Measurements from ENCODE around the gene COTL1.
"Not testable (repeated sequence)": the region's sequence is repeated elsewhere in the genome, so short reads cannot be mapped to it uniquely, and the experiment has no call there.

Gene COTL1

DNA sequence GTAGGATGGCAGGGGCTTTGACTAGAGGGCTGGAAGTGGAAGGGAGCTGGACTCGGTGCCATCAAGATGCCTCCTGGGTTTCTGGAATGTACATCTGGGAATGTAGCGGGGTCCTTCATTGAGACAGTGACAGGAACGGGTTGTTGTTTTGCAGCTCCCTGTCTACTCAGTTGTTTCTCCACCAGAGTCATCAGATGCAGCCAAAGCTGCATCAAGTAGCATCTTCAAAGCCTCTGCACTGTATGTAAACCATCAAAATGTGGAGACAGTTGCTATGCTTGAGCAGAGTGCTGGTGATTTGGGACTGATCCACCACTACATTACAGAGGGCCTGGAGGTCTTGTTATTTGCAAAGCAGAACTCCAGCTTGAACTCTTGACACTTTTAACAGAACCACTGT lies 88.3 kb downstream of the COTL1 start:
- no peaks in the 10 kb centered on the region for H4K20me1 ChIP-seq (ENCODE audit: insufficient read depth)
- H3K4me2 ChIP-seq = no peak overlapping the region
- H3K9ac ChIP-seq = no peak overlapping the region
- no peaks in the 10 kb centered on the region for H3K36me3 ChIP-seq (ENCODE audit: insufficient read depth)
- H3K4me1 ChIP-seq (ENCODE audit: low read depth, poor library complexity, severe bottlenecking) = no peaks in the 10 kb centered on the region
- no peak overlapping the region for H3K4me3 ChIP-seq (IDR thresholded peaks at IDR 0.05; ENCODE audit: insufficient read depth, low read depth, low read length)
- TF ChIP-seq, protein P1, sequence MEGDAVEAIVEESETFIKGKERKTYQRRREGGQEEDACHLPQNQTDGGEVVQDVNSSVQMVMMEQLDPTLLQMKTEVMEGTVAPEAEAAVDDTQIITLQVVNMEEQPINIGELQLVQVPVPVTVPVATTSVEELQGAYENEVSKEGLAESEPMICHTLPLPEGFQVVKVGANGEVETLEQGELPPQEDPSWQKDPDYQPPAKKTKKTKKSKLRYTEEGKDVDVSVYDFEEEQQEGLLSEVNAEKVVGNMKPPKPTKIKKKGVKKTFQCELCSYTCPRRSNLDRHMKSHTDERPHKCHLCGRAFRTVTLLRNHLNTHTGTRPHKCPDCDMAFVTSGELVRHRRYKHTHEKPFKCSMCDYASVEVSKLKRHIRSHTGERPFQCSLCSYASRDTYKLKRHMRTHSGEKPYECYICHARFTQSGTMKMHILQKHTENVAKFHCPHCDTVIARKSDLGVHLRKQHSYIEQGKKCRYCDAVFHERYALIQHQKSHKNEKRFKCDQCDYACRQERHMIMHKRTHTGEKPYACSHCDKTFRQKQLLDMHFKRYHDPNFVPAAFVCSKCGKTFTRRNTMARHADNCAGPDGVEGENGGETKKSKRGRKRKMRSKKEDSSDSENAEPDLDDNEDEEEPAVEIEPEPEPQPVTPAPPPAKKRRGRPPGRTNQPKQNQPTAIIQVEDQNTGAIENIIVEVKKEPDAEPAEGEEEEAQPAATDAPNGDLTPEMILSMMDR (conservative IDR thresholded peaks at IDR 0.05; ENCODE audit: low read depth, low read length) = no peak
- H3K27ac ChIP-seq = no peak overlapping the region
- peaks cover 28% of the 10 kb centered on the region for H3K27me3 ChIP-seq (ENCODE audit: insufficient read depth, low read depth)
- no peak overlapping the region for H2AFZ ChIP-seq (ENCODE audit: low read depth)
- no peaks in the 10 kb centered on the region for H3K79me2 ChIP-seq (ENCODE audit: insufficient read depth, low read depth)

DNA sequence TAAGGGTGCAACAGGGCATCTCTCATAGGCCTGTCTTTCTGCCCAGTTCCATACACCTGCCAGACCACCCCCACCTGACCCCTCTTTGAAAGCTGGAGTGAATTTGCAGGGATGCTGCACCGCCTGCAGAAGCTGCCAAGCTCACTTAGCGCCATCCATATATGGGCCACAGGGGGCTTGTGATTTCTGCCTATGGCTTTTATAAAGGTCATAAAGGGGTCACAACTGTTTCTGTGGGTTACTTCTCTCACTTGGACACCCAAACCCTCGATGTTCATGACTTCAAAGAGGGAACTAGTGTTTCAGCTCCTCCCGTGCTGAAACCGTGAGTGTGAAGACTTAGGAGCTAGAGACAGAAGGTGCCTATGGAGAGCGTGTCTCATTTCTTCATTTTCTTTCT lies 89.6 kb downstream of the COTL1 start:
- no peak overlapping the region for H2AFZ ChIP-seq (ENCODE audit: low read depth)
- TF ChIP-seq, protein P1 (conservative IDR thresholded peaks at IDR 0.05; ENCODE audit: low read depth, low read length) = no peak
- H3K36me3 ChIP-seq (ENCODE audit: insufficient read depth) = no peaks in the 10 kb centered on the region
- no peak overlapping the region for H3K9ac ChIP-seq
- H3K4me2 ChIP-seq = no peak overlapping the region
- H3K4me1 ChIP-seq (ENCODE audit: low read depth, poor library complexity, severe bottlenecking) = no peaks in the 10 kb centered on the region
- no peak overlapping the region for H3K4me3 ChIP-seq (IDR thresholded peaks at IDR 0.05; ENCODE audit: insufficient read depth, low read depth, low read length)
- peaks cover 29% of the 10 kb centered on the region for H3K27me3 ChIP-seq (ENCODE audit: insufficient read depth, low read depth)
- no peaks in the 10 kb centered on the region for H3K79me2 ChIP-seq (ENCODE audit: insufficient read depth, low read depth)
- no peaks in the 10 kb centered on the region for H4K20me1 ChIP-seq (ENCODE audit: insufficient read depth)
- no peak overlapping the region for H3K27ac ChIP-seq

GRCh38 chr16:84527532-84528269 lies 90.2 kb downstream of the COTL1 start:
- Histone ChIP-seq H3K9ac (no peak overlapping the region), H3K27me3 (ENCODE audit: insufficient read depth, low read depth) (peaks cover 31% of the 10 kb centered on the region), H3K79me2 (ENCODE audit: insufficient read depth, low read depth) (no peaks in the 10 kb centered on the region), H2AFZ (ENCODE audit: low read depth) (no peak overlapping the region), H4K20me1 (ENCODE audit: insufficient read depth) (no peaks in the 10 kb centered on the region), H3K4me3 (IDR thresholded peaks at IDR 0.05; ENCODE audit: insufficient read depth, low read depth, low read length) (no peak overlapping the region), H3K36me3 (ENCODE audit: insufficient read depth) (no peaks in the 10 kb centered on the region), H3K4me2 (no peak overlapping the region), H3K4me1 (ENCODE audit: low read depth, poor library complexity, severe bottlenecking) (no peaks in the 10 kb centered on the region), H3K27ac (no peak overlapping the region)
- TF ChIP-seq, protein P1 (conservative IDR thresholded peaks at IDR 0.05; ENCODE audit: low read depth, low read length) = no peak

DNA sequence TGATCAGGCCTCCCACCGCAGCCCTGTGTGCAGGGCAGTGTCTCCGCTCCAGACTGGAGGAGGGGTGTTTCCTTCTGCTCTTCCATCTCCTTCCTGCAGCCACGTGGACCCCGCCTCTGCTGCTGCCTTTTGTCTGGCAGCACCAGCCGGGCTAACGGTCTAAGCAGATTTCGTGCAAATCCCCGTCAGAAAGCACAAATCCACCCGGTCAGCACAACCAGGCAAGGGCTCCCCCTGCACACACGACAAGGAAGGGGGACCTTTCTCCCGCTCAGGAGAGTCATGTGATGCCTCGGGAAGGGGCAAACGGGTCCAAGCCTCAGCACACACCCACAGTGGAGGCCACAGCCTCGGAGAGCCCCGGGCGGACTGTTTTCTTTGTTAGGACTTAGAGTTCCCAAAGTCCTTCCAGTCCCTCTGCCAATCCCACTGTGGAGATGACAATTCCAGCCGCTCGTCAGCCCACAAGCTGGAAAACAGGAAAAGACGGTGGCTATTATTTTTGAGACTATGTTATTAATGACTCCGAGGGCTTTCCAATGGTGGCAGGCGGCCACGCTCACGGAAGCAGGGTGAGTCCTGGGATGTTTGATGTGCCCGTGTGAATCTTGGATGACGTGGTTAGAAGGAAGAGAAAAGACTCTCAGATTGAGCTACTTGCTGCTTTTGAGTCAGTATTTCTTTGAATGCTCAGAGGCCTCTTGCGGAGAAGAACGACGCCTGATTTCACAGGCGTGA lies 90.9 kb downstream of the COTL1 start:
- Histone ChIP-seq H3K79me2 (ENCODE audit: insufficient read depth, low read depth) (no peaks in the 10 kb centered on the region), H3K4me3 (IDR thresholded peaks at IDR 0.05; ENCODE audit: insufficient read depth, low read depth, low read length) (no peak overlapping the region), H3K4me2 (no peak overlapping the region), H3K27ac (no peak overlapping the region), H3K9ac (no peak overlapping the region), H4K20me1 (ENCODE audit: insufficient read depth) (no peaks in the 10 kb centered on the region), H3K36me3 (ENCODE audit: insufficient read depth) (no peaks in the 10 kb centered on the region), H3K27me3 (ENCODE audit: insufficient read depth, low read depth) (peaks cover 25% of the 10 kb centered on the region), H3K4me1 (ENCODE audit: low read depth, poor library complexity, severe bottlenecking) (no peaks in the 10 kb centered on the region), H2AFZ (ENCODE audit: low read depth) (no peak overlapping the region)
- TF ChIP-seq, protein P1 (conservative IDR thresholded peaks at IDR 0.05; ENCODE audit: low read depth, low read length) = no peak

DNA sequence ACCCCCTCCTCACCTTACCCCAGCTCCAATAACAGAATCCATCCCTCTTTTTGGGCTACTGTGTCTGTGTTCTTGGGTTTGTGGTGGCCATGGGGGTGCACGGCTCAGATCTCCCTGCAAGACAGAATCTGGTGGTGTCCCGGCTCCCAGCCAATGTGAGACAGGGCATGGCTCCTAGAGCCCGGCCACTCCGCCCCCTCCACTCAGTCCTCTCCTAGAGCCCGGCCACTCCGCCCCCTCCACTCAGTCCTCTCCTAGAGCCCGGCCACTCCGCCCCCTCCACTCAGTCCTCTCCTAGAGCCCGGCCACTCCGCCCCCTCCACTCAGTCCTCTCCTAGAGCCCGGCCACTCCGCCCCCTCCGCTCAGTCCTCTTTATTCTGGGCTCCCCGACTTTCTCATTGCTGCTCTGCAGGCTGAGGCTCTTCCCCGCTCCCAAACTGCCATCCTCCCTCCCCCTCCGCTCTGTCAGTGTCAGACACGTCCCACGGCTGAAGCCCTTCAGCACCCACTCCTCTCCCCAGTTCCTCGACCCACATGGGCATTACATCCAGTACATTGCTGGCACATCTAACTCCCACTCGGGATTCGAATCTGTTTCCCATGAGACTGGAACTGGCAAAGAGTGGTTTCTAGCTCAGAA lies 92.8 kb downstream of the COTL1 start:
- H3K27me3 ChIP-seq (ENCODE audit: insufficient read depth, low read depth) = peaks cover 42% of the 10 kb centered on the region
- not testable (repeated sequence) for H3K4me3 ChIP-seq (IDR thresholded peaks at IDR 0.05; ENCODE audit: insufficient read depth, low read depth, low read length)

More for the DNA sequence above, 92.8 kb downstream of the COTL1 start:
- H3K27ac ChIP-seq; H2AFZ ChIP-seq (ENCODE audit: low read depth); H3K36me3 ChIP-seq (ENCODE audit: insufficient read depth); H3K9ac ChIP-seq; H4K20me1 ChIP-seq (ENCODE audit: insufficient read depth); H3K4me1 ChIP-seq (ENCODE audit: low read depth, poor library complexity, severe bottlenecking); H3K79me2 ChIP-seq (ENCODE audit: insufficient read depth, low read depth); H3K4me2 ChIP-seq: not testable (repeated sequence)
